Endothelial cell (in vitro differentiated cells): ENCODE results near the gene CACNA2D4. TPM values are rescaled to one million over a fixed set of nuclear protein-coding genes. Genes with fewer than 3 reads are reported as not detected.
"Not testable (repeated sequence)": the region's sequence is repeated elsewhere in the genome, so short reads cannot be mapped to it uniquely, and the experiment has no call there.

Experiments
- DNase-seq: peaks from one replicate; pipeline ENCODE4 v3.0.0; 2021; ENCODE audit warnings: low spot score
- H3K27ac Mint-ChIP-seq: one replicate; pipeline ENCODE4 v1.8.0; 2021; ENCODE audit warnings: mixed read lengths, inconsistent platforms; ENCODE audit not compliant: unreplicated experiment
- H3K27me3 Mint-ChIP-seq: one replicate; pipeline ENCODE4 v1.8.0; 2021; ENCODE audit warnings: mild to moderate bottlenecking, moderate library complexity, mixed read lengths, inconsistent platforms; ENCODE audit not compliant: unreplicated experiment
- H3K36me3 Mint-ChIP-seq: one replicate; pipeline ENCODE4 v1.8.0; 2021; ENCODE audit warnings: mild to moderate bottlenecking, low read depth, mixed read lengths, inconsistent platforms; ENCODE audit not compliant: unreplicated experiment
- H3K4me1 Mint-ChIP-seq: one replicate; pipeline ENCODE4 v1.8.0; 2021; ENCODE audit warnings: mild to moderate bottlenecking, mixed read lengths, inconsistent platforms; ENCODE audit not compliant: unreplicated experiment
- H3K4me3 Mint-ChIP-seq: one replicate; pipeline ENCODE4 v1.8.0; 2021; ENCODE audit warnings: mild to moderate bottlenecking, mixed read lengths, inconsistent platforms; ENCODE audit not compliant: unreplicated experiment
- H3K9me3 Mint-ChIP-seq: one replicate; pipeline ENCODE4 v1.8.0; 2021; ENCODE audit warnings: mixed read lengths, inconsistent platforms; ENCODE audit not compliant: unreplicated experiment
- total RNA-seq: library from RNA; stranded (reverse); fragmentation: NEBNext Ultra II Directional; extraction: Animal tissue kit (Norgen Biotek cat#: 25700); gene quantifications from one replicate; pipeline ENCODE4 v1.2.1, GENCODE V29; 2021; ENCODE audit not compliant: unreplicated experiment
- TF ChIP-seq, protein P1 (sequence below): fragments of 200-600 bp; sonication (generic); IDR thresholded peaks from one replicate; pipeline ENCODE4 v1.5.0; 2021; ENCODE audit warnings: antibody characterized with exemption; ENCODE audit not compliant: unreplicated experiment

CACNA2D4 gene
- total RNA-seq, 1 donor from 2014 or later = 0.28 TPM

DNA sequence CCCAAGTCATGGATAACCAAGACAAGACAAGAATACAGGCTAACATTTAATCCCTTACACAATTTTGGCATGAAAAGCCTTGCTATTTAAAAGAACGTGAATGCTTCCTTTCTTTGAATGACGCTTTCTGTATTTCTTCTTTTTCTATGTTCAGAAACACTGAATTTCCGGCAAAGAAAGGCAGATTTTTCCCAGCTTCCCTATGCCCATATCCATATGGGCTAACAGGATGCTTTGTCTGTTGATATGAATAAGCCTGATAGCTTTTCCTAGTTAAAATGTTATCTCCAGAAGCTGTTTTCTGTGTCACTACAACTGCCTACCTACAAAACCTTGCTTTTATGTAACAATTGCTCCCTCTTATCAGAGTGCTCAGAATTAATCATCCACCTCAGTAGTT lies 38.3 kb upstream of the CACNA2D4 start:
- H3K4me3 Mint-ChIP-seq = no peak overlapping the region
- TF ChIP-seq, protein P1, sequence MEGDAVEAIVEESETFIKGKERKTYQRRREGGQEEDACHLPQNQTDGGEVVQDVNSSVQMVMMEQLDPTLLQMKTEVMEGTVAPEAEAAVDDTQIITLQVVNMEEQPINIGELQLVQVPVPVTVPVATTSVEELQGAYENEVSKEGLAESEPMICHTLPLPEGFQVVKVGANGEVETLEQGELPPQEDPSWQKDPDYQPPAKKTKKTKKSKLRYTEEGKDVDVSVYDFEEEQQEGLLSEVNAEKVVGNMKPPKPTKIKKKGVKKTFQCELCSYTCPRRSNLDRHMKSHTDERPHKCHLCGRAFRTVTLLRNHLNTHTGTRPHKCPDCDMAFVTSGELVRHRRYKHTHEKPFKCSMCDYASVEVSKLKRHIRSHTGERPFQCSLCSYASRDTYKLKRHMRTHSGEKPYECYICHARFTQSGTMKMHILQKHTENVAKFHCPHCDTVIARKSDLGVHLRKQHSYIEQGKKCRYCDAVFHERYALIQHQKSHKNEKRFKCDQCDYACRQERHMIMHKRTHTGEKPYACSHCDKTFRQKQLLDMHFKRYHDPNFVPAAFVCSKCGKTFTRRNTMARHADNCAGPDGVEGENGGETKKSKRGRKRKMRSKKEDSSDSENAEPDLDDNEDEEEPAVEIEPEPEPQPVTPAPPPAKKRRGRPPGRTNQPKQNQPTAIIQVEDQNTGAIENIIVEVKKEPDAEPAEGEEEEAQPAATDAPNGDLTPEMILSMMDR = no peak

GRCh38 chr12:1949771-1950470 lies 31.5 kb upstream of the CACNA2D4 start:
- peaks cover 3% of the 10 kb centered on the region for H3K9me3 Mint-ChIP-seq
- H3K4me3 Mint-ChIP-seq = no peak overlapping the region
- no peaks in the 10 kb centered on the region for H3K27me3 Mint-ChIP-seq
- TF ChIP-seq, protein P1 = no peak
- DNase-seq = no peak
- peaks cover 57% of the 10 kb centered on the region for H3K36me3 Mint-ChIP-seq
- no peak overlapping the region for H3K27ac Mint-ChIP-seq
- peaks cover 2% of the 10 kb centered on the region for H3K4me1 Mint-ChIP-seq

More for the DNA sequence above, 38.3 kb upstream of the CACNA2D4 start:
- peaks cover 32% of the 10 kb centered on the region for H3K36me3 Mint-ChIP-seq
- peaks cover 2% of the 10 kb centered on the region for H3K27me3 Mint-ChIP-seq
- H3K9me3 Mint-ChIP-seq = no peaks in the 10 kb centered on the region
- H3K27ac Mint-ChIP-seq = no peak overlapping the region
- no peak for DNase-seq
- H3K4me1 Mint-ChIP-seq = no peaks in the 10 kb centered on the region

- TF ChIP-seq, protein P1 = no peak
- DNase-seq = no peak
- no peak overlapping the region for H3K4me3 Mint-ChIP-seq
- H3K4me1 Mint-ChIP-seq = peaks cover 2% of the 10 kb centered on the region
- peaks cover 65% of the 10 kb centered on the region for H3K36me3 Mint-ChIP-seq
- H3K27me3 Mint-ChIP-seq = no peaks in the 10 kb centered on the region
- H3K27ac Mint-ChIP-seq = peak overlapping the region; percentile 61
- peaks cover 4% of the 10 kb centered on the region for H3K9me3 Mint-ChIP-seq
Observed at GRCh38 chr12:1948883-1949282, 30.4 kb upstream of the CACNA2D4 start.

DNA sequence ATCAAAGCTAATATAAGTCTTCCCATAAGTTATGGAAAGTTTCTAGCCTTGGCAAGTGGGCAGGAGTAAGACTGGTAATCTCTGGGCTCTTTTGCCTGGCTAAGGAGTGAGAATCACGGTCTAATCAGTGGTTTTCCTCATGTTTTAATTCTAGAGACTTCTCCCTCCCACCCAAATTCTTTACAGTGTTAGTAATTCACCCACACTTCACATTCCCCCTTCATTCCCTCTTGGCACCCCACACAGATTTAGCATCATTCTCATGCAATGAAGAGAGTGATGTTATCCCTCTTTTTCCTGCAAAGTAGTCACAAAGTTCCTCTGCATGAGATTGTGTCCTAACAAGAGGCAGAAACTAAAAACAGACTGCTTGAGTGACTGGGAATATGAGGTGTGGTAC lies 28.6 kb upstream of the CACNA2D4 start:
- TF ChIP-seq, protein P1 = no peak
- H3K27ac Mint-ChIP-seq = no peak overlapping the region
- peak overlapping the region; percentile 2 for H3K4me3 Mint-ChIP-seq

DNA sequence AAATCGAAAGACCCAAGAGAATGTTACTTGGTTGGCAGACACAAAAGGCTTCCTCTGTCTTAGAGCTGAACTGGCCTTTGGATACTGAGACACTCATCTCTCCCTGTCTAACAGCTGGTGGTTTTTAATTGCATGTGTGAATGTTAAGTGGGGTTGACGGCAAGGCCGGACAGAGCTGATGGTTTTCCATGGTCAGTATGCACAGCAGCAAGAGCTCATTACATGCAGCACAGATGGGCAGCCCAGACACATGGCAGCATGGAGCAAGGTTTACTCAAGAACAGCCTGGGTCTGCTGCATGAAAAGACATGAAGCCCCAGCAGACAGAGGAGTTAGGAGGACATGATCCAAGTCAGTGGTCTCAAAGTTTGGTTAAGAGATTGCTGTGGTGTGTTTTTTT lies 27.8 kb upstream of the CACNA2D4 start:
- Mint-ChIP-seq H3K27me3 (no peaks in the 10 kb centered on the region), H3K4me1 (peaks cover 2% of the 10 kb centered on the region), H3K9me3 (peaks cover 4% of the 10 kb centered on the region), H3K4me3 (peak overlapping the region; percentile 79), H3K36me3 (peaks cover 48% of the 10 kb centered on the region), H3K27ac (no peak overlapping the region)
- TF ChIP-seq, protein P1 = no peak
- DNase-seq = no peak

More for the DNA sequence above, 28.6 kb upstream of the CACNA2D4 start:
- Mint-ChIP-seq H3K27me3 (no peaks in the 10 kb centered on the region), H3K36me3 (peaks cover 52% of the 10 kb centered on the region), H3K4me1 (peaks cover 2% of the 10 kb centered on the region), H3K9me3 (peaks cover 4% of the 10 kb centered on the region)
- DNase-seq = no peak

- not testable (repeated sequence) for H3K27ac Mint-ChIP-seq, DNase-seq, H3K27me3 Mint-ChIP-seq, H3K9me3 Mint-ChIP-seq, H3K4me1 Mint-ChIP-seq
- peak overlapping the region; percentile 72 for H3K4me3 Mint-ChIP-seq
- H3K36me3 Mint-ChIP-seq = peaks cover 48% of the 10 kb centered on the region
Observed at GRCh38 chr12:1945502-1945901, 27.1 kb upstream of the CACNA2D4 start.
